IMR-90 (cell line): ENCODE measurements around the gene ADAMTS3. TPM values are rescaled to one million over a fixed set of nuclear protein-coding genes. Genes with fewer than 3 reads are reported as not detected.

Experiments used
- ATAC-seq: fragments of 200-7000 bp; cut with Tn5 transposase; 2 replicates; pipeline ENCODE4 v1.9.1; 2020; ENCODE audit warnings: low read depth, mild to moderate bottlenecking, moderate library complexity
- BruUV-seq: library from RNA; stranded (reverse); fragments of 400-500 nt; replicated peaks from 2 replicates; lab custom pipeline; 2021; lab: Mats Ljungman, UMichigan
- CTCF ChIA-PET: fragments of 300-600 bp; formaldehyde crosslinking; extraction: SDS; loops from one replicate; lab custom pipeline; 2021; ENCODE audit warnings: antibody characterized with exemption; lab: Yijun Ruan, JAX
- POLR2A ChIA-PET: fragments of 300-600 bp; sonication (Branson Sonifier 250); formaldehyde crosslinking; loops from one replicate; lab custom pipeline; 2022; ENCODE audit warnings: antibody characterized with exemption; ENCODE audit not compliant: unreplicated experiment; lab: Charles Lee
- DNase-seq: peaks from one replicate; pipeline ENCODE4 v3.0.0; 2013
- H2AFZ ChIP-seq: replicated peaks from 2 replicates; pipeline ENCODE3; 2013; ENCODE audit warnings: low read length, mild to moderate bottlenecking; ENCODE audit not compliant: poor library complexity
- H2AK5ac ChIP-seq: 2 replicates; pipeline ENCODE4 v1.6.1; 2013; ENCODE audit warnings: low read depth, low read length, inconsistent platforms
- H2AK9ac ChIP-seq: replicated peaks from 2 replicates; pipeline ENCODE3; 2013; ENCODE audit warnings: mild to moderate bottlenecking, low read depth, low read length, moderate library complexity; ENCODE audit not compliant: poor library complexity
- H2BK120ac ChIP-seq: 2 replicates; pipeline ENCODE4 v1.6.1; 2013; ENCODE audit warnings: low read depth, low read length, inconsistent platforms
- H2BK15ac ChIP-seq: 3 replicates; pipeline ENCODE4 v1.6.1; 2013; ENCODE audit warnings: low read depth, low read length, inconsistent platforms
- H2BK20ac ChIP-seq: 2 replicates; pipeline ENCODE4 v1.6.1; 2013; ENCODE audit warnings: low read depth, mild to moderate bottlenecking, inconsistent platforms, low read length, moderate library complexity
- H2BK5ac ChIP-seq: 2 replicates; pipeline ENCODE4 v1.6.1; 2013; ENCODE audit warnings: mild to moderate bottlenecking, low read depth, low read length, inconsistent platforms; ENCODE audit not compliant: poor library complexity, severe bottlenecking
- H3K14ac ChIP-seq: replicated peaks from 2 replicates; pipeline ENCODE4 v1.6.1; 2013; ENCODE audit warnings: low read depth, low read length, inconsistent platforms
- H3K18ac ChIP-seq: 2 replicates; pipeline ENCODE4 v1.6.1; 2013; ENCODE audit warnings: low read depth, low read length, control low read depth
- H3K23ac ChIP-seq: 2 replicates; pipeline ENCODE4 v1.6.1; 2013; ENCODE audit warnings: low read depth, low read length, inconsistent platforms
- H3K27ac ChIP-seq: 2 replicates; pipeline ENCODE4 v1.5.1; 2013; ENCODE audit warnings: mild to moderate bottlenecking, control low read depth, low read length; ENCODE audit not compliant: insufficient read depth
- H3K27me3 ChIP-seq: 2 replicates; pipeline ENCODE4 v1.6.1; 2013; ENCODE audit warnings: low read length; ENCODE audit not compliant: control insufficient read depth, insufficient read depth
- H3K36me3 ChIP-seq: 2 replicates; pipeline ENCODE4 v1.6.1; 2013; ENCODE audit warnings: low read length, mixed read lengths; ENCODE audit not compliant: control insufficient read depth, insufficient read depth
- H3K4ac ChIP-seq: 2 replicates; pipeline ENCODE4 v1.6.1; 2013; ENCODE audit warnings: low read depth, low read length, inconsistent platforms
- H3K4me1 ChIP-seq: 2 replicates; pipeline ENCODE4 v1.6.1; 2013; ENCODE audit warnings: low read length, mixed read lengths; ENCODE audit not compliant: control insufficient read depth, insufficient read depth
- H3K4me2 ChIP-seq: 2 replicates; pipeline ENCODE4 v1.6.1; 2013; ENCODE audit warnings: low read depth, mild to moderate bottlenecking, control low read depth, low read length, moderate library complexity
- H3K4me3 ChIP-seq: 2 replicates; pipeline ENCODE4 v1.5.1; 2013; ENCODE audit warnings: low read depth, mild to moderate bottlenecking, control low read depth, low read length, moderate library complexity; ENCODE audit not compliant: insufficient read depth
- H3K56ac ChIP-seq: 2 replicates; pipeline ENCODE4 v1.6.1; 2013; ENCODE audit warnings: low read length, inconsistent platforms; ENCODE audit not compliant: insufficient read depth; ENCODE audit errors: extremely low read depth
- H3K79me1 ChIP-seq, 2 experiments: 2 replicates each; pipeline ENCODE4 v1.6.1; 2013; ENCODE audit warnings: low read length in 2 of 2, inconsistent platforms in 1 of 2, low read depth in 1 of 2
- H3K9ac ChIP-seq: 2 replicates; pipeline ENCODE4 v1.6.1; 2013; ENCODE audit warnings: low read depth, low read length, control low read depth
- H3K9me1 ChIP-seq: 2 replicates; pipeline ENCODE4 v1.6.1; 2013; ENCODE audit warnings: low read length, inconsistent platforms; ENCODE audit not compliant: insufficient read depth
- H3K9me3 ChIP-seq: 2 replicates; pipeline ENCODE4 v1.6.1; 2013; ENCODE audit warnings: low read length; ENCODE audit not compliant: control insufficient read depth, insufficient read depth
- H4K20me1 ChIP-seq: 2 replicates; pipeline ENCODE4 v1.6.1; 2013; ENCODE audit warnings: low read length, inconsistent platforms; ENCODE audit not compliant: insufficient read depth
- H4K5ac ChIP-seq: 2 replicates; pipeline ENCODE4 v1.6.1; 2013; ENCODE audit warnings: mild to moderate bottlenecking, low read depth, low read length, control low read depth
- H4K8ac ChIP-seq, 2 experiments: 2 replicates each; pipeline ENCODE4 v1.6.1; 2013; ENCODE audit warnings: low read depth in 2 of 2, low read length in 2 of 2, control low read depth in 1 of 2, inconsistent platforms in 1 of 2
- H4K91ac ChIP-seq: 2 replicates; pipeline ENCODE4 v1.6.1; 2013; ENCODE audit warnings: low read depth, low read length, inconsistent platforms; ENCODE audit not compliant: insufficient read depth
- BHLHE40 ChIP-seq: fragments of 150-350 bp; IDR thresholded peaks from 2 replicates; pipeline ENCODE4 v1.6.1; 2016; ENCODE audit warnings: mild to moderate bottlenecking, low read depth, low read length
- CEBPB ChIP-seq: IDR thresholded peaks from 2 replicates; pipeline ENCODE4 v1.6.1; 2012; ENCODE audit warnings: low read depth, low read length, improper control_type of control experiment
- CTCF ChIP-seq: conservative IDR thresholded peaks from 2 replicates; pipeline ENCODE4 v1.5.1; 2012; ENCODE audit warnings: mild to moderate bottlenecking, low read depth, low read length, improper control_type of control experiment
- FOS ChIP-seq: fragments of 150-350 bp; IDR thresholded peaks from 2 replicates; pipeline ENCODE4 v1.6.1; 2016; ENCODE audit warnings: low read depth, low read length
- MAFK ChIP-seq: IDR thresholded peaks from 2 replicates; pipeline ENCODE4 v1.6.1; 2012; ENCODE audit warnings: low read depth, low read length, improper control_type of control experiment
- MAZ ChIP-seq: IDR thresholded peaks from 2 replicates; pipeline ENCODE4 v1.6.1; 2012; ENCODE audit warnings: low read depth, mild to moderate bottlenecking, low read length, improper control_type of control experiment, moderate library complexity, borderline replicate concordance
- NFE2L2 ChIP-seq: fragments of 150-350 bp; IDR thresholded peaks from 2 replicates; pipeline ENCODE4 v1.6.1; 2016; ENCODE audit warnings: low read depth, mild to moderate bottlenecking, low read length
- POLR2A ChIP-seq: IDR thresholded peaks from 2 replicates; pipeline ENCODE4 v1.6.1; 2012; ENCODE audit warnings: mild to moderate bottlenecking, low read depth, low read length
- RAD21 ChIP-seq: IDR thresholded peaks from 2 replicates; pipeline ENCODE4 v1.6.1; 2012; ENCODE audit warnings: low read length, improper control_type of control experiment
- RCOR1 ChIP-seq: IDR thresholded peaks from 2 replicates; pipeline ENCODE4 v1.6.1; 2012; ENCODE audit warnings: mild to moderate bottlenecking, low read length, improper control_type of control experiment; ENCODE audit not compliant: insufficient replicate concordance
- RFX5 ChIP-seq: IDR thresholded peaks from 2 replicates; pipeline ENCODE4 v1.8.0; 2012; ENCODE audit warnings: low read depth, mild to moderate bottlenecking, low read length, moderate library complexity
- SMC3 ChIP-seq: fragments of 150-350 bp; IDR thresholded peaks from 2 replicates; pipeline ENCODE4 v1.6.1; 2016; ENCODE audit warnings: low read depth, mild to moderate bottlenecking, antibody characterized with exemption, low read length, moderate library complexity
- WGBS, 2 experiments: methylation state at CpG; one replicate each; pipeline versions ENCODE4 v1.1.5 to v1.1.7; 2013; ENCODE audit warnings: missing lambda C conversion rate in 2 of 2; ENCODE audit not compliant: insufficient read length in 1 of 2; ENCODE audit errors: extremely low coverage in 2 of 2; 5-methylcytosine and 5-hydroxymethylcytosine counted together
- dilution Hi-C: fragments of 300-500 bp; cut with HindIII; formaldehyde crosslinking; loops from one replicate; pipeline ENCODE4 v1.14.3; 2018; ENCODE audit warnings: low sequenced_read_pairs; ENCODE audit not compliant: unreplicated experiment
- in situ Hi-C: fragments of 300-500 bp; cut with MboI; formaldehyde crosslinking; loops from 3 replicates; pipeline ENCODE4 v1.14.3; 2019; ENCODE audit warnings: low sequenced_read_pairs, inconsistent platforms, mixed read lengths
- intact Hi-C: fragments of 100-400 bp; cut with micrococcal nuclease; formaldehyde crosslinking; loops from 2 replicates; pipeline ENCODE4 v1.10.0; 2022
- polyA plus RNA-seq, 3 experiments: library from polyadenylated mRNA; depleted of rRNA; stranded (reverse); fragments of >200 nt; gene quantifications; 2 replicates each; pipeline ENCODE4 v1.2.3, GENCODE V29; 2012; ENCODE audit warnings: low replicate concordance in 1 of 3
- total RNA-seq: library from RNA; depleted of rRNA; stranded (reverse); fragments of >200 nt; gene quantifications from 2 replicates; pipeline ENCODE4 v1.2.3, GENCODE V29; 2012
- TF ChIP-seq, protein P1 (sequence below): fragments of 150-350 bp; IDR thresholded peaks from 2 replicates; pipeline ENCODE4 v1.6.1; 2016; ENCODE audit warnings: low read depth, mild to moderate bottlenecking, low read length, moderate library complexity, borderline replicate concordance

ADAMTS3 gene
- total and polyA plus RNA-seq, 2 of the 4 experiments (the other 2 are of a cell fraction): 0.68 to 2.9 TPM

DNA sequence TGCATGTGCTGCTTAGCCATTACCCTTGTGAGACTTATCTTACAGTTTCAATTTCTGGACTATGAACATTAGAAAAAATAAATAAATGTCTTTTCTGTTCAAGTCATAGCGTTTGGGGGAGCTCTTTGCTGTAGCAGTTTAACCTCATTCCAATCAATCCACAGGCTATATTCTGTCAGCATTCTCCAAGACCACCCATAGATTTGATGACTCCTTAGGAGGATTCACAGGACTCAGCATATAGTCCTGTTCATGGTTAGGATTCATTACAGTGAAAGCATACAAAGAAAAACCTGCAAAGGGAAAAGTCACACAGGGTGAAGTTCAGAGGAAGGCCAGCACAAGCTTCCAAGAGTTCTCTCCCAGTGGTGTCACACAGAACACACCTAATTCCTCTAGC lies 180.5 kb downstream of the ADAMTS3 start:
- dilution Hi-C loops: no loop called here
- Histone ChIP-seq H3K36me3 (no peaks in the 10 kb centered on the region), H3K27ac (no peak overlapping the region), H2BK20ac (no peak overlapping the region), H3K4me3 (no peak overlapping the region), H3K14ac (no peak overlapping the region), H3K4me2 (no peak overlapping the region), H3K9me3 (no peaks in the 10 kb centered on the region), H3K23ac (no peak overlapping the region), H4K20me1 (no peaks in the 10 kb centered on the region), H2BK120ac (no peak overlapping the region), H3K4me1 (peaks cover 3% of the 10 kb centered on the region; the same call in 1 of the 2 replicates), H3K4ac (no peak overlapping the region), H2AK9ac (no peak overlapping the region), H2AK5ac (no peak overlapping the region), H3K27me3 (no peaks in the 10 kb centered on the region), H3K9ac (no peak overlapping the region), H3K56ac (no peak overlapping the region), H3K79me1 (no peaks in the 10 kb centered on the region), H2BK15ac (no peak overlapping the region), H2AFZ (no peak overlapping the region), H4K5ac (no peak overlapping the region), H4K91ac (no peak overlapping the region), H4K8ac (no peak overlapping the region), H3K18ac (no peak overlapping the region; the same call in 1 of the 2 replicates), H3K9me1 (no peaks in the 10 kb centered on the region; the same call in 1 of the 2 replicates), H2BK5ac (no peak overlapping the region)
- intact Hi-C loops: no loop called here
- DNase-seq (no peak), ATAC-seq (peak; percentile 40)
- no TSS peak for BruUV-seq
- ChIA-PET POLR2A (no interaction called here), CTCF (no interaction called here)
- in situ Hi-C loops: no loop called here
- WGBS, 2 experiments: no CpG with 5 or more reads among the region's 1 CpG
- TF ChIP-seq CEBPB: no peak
- no peak for TF ChIP-seq POLR2A
- TF ChIP-seq RAD21: no peak
- TF ChIP-seq NFE2L2: no peak
- no peak for TF ChIP-seq SMC3
- no peak for TF ChIP-seq CTCF
- TF ChIP-seq MAZ: no peak
- no peak for TF ChIP-seq RCOR1
- no peak for TF ChIP-seq BHLHE40
- no peak for TF ChIP-seq FOS
- TF ChIP-seq MAFK: no peak
- no peak for TF ChIP-seq RFX5
- TF ChIP-seq, protein P1, sequence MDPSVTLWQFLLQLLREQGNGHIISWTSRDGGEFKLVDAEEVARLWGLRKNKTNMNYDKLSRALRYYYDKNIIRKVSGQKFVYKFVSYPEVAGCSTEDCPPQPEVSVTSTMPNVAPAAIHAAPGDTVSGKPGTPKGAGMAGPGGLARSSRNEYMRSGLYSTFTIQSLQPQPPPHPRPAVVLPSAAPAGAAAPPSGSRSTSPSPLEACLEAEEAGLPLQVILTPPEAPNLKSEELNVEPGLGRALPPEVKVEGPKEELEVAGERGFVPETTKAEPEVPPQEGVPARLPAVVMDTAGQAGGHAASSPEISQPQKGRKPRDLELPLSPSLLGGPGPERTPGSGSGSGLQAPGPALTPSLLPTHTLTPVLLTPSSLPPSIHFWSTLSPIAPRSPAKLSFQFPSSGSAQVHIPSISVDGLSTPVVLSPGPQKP: no peak
